Cardiac muscle cell (in vitro differentiated cells and primary cell): ENCODE data around the gene TGIF2. TPM values are rescaled to one million over a fixed set of nuclear protein-coding genes. Genes with fewer than 3 reads are reported as not detected.

Source experiments
- DNase-seq, 2 donors: peaks; one replicate each; pipeline versions ENCODE4 v3.0.0 to v3.0.0-alpha.2; 2010 to 2017; ENCODE audit warnings: low read depth in 1 of 2, low spot score in 1 of 2
- H3K27ac ChIP-seq: fragments of 200-600 bp; sonication (generic); 2 replicates; pipeline ENCODE4 v1.5.1; 2016
- H3K27me3 ChIP-seq: fragments of 200-600 bp; sonication (generic); 2 replicates; pipeline ENCODE4 v1.6.0; 2016; ENCODE audit warnings: control low read depth
- H3K36me3 ChIP-seq: fragments of 200-600 bp; sonication (generic); 2 replicates; pipeline ENCODE4 v1.5.1; 2016; ENCODE audit warnings: control low read depth
- H3K4me1 ChIP-seq: fragments of 200-600 bp; sonication (generic); 2 replicates; pipeline ENCODE4 v1.8.1; 2017; ENCODE audit warnings: low read depth, mild to moderate bottlenecking, mixed run types
- H3K4me3 ChIP-seq: fragments of 200-600 bp; sonication (generic); 2 replicates; pipeline ENCODE4 v1.5.1; 2016; ENCODE audit warnings: mild to moderate bottlenecking
- H3K9me3 ChIP-seq: fragments of 200-600 bp; sonication (generic); 2 replicates; pipeline ENCODE4 v1.5.1; 2017; ENCODE audit warnings: low read depth, mild to moderate bottlenecking, control low read depth
- polyA plus RNA-seq: library from polyadenylated mRNA; unstranded; fragments of >200 nt; fragmentation: Nextera tagmentation; extraction: Ambion mirVana; gene quantifications from 2 replicates; pipeline ENCODE4 v1.2.1, GENCODE V29; 2016
- total RNA-seq: library from RNA; depleted of rRNA; stranded (reverse); fragments of >200 nt; gene quantifications from 2 replicates; pipeline ENCODE4 v1.2.3, GENCODE V29; 2016
- TF ChIP-seq, protein P1 (sequence below): IDR thresholded peaks from 2 replicates; pipeline ENCODE4 v1.5.1; 2012; ENCODE audit warnings: low read depth, mild to moderate bottlenecking, low read length

TGIF2 gene
- total and polyA plus RNA-seq, 2 experiments from 2014 or later: 59.4 to 69.5 TPM

DNA sequence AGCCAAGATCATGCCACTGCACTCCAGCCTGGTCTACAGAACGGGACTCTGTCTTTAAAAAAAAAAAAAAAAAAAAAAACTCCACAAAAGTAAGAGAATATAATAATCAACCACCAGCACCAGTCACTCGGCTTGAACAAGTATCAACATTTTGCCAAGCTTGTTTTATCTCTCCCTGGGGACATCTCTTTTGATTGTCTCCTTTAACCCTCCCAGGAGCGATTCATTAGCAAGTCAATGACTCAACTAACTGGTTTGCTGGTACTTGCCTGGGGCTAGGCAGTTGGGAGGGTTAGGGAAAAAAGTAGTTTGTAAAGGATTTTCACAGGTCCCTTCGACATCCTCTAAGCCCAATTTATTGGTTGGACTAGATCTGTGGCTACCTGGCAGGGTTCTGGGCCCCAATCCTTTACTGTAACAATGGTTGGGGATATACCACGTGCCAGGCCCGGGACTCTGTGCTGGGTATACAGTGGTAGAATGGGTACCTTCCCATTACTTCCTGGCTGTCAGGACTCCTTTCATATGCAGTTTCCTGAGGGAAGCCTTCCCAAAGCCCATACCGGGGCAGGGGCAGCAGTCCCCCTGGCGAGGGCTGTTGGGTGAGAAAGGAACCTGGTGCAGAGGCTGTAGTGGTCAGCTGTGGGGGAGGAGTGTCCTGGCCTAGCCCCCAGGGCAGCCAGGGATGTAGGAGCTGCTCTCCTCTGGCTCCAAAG lies 12.2 kb downstream of the TGIF2 start:
- H3K36me3 ChIP-seq: peaks cover 29% of the 10 kb centered on the region

DNA sequence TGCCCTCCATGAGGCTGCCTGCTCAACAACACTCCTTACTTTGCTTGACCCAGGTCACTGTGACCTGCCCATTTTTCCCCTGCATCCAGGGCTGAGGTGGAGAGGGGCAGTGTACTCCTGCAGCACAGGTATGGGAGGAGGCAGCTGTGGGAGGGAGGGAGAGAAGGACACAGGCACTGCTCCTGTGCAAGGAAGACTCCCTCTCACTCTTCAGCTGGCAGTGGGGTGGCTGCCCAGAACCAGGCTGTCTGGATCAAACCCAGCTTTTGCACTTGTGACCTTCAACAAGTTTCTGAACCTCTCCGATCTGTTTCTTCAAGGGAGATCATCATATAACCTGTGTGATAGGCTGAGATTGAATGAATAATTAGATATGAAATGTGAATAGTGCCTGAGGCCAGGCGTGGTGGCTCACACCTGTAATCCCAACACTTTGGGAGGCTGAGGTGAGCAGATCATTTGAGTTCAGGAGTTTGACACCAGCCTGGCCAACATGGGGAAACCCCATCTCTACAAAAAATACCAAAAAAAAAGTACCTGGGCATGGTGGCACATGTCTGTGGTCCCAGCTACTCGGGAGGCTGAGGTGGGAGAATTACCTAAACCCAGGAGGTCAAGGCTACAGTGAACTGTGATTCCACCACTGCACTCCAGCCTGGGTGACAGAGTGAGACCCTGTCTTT lies 14.1 kb downstream of the TGIF2 start:
- TF ChIP-seq, protein P1, sequence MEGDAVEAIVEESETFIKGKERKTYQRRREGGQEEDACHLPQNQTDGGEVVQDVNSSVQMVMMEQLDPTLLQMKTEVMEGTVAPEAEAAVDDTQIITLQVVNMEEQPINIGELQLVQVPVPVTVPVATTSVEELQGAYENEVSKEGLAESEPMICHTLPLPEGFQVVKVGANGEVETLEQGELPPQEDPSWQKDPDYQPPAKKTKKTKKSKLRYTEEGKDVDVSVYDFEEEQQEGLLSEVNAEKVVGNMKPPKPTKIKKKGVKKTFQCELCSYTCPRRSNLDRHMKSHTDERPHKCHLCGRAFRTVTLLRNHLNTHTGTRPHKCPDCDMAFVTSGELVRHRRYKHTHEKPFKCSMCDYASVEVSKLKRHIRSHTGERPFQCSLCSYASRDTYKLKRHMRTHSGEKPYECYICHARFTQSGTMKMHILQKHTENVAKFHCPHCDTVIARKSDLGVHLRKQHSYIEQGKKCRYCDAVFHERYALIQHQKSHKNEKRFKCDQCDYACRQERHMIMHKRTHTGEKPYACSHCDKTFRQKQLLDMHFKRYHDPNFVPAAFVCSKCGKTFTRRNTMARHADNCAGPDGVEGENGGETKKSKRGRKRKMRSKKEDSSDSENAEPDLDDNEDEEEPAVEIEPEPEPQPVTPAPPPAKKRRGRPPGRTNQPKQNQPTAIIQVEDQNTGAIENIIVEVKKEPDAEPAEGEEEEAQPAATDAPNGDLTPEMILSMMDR: no peak
- Histone ChIP-seq H3K27me3 (no peaks in the 10 kb centered on the region), H3K4me3 (no peak overlapping the region), H3K4me1 (no peaks in the 10 kb centered on the region), H3K36me3 (peaks cover 21% of the 10 kb centered on the region), H3K9me3 (no peaks in the 10 kb centered on the region), H3K27ac (peak overlapping the region; percentile 23)
- DNase-seq: no peak

More for the DNA sequence above, 12.2 kb downstream of the TGIF2 start:
- no peak for DNase-seq
- H3K27ac ChIP-seq: no peak overlapping the region
- H3K9me3 ChIP-seq: no peaks in the 10 kb centered on the region
- no peaks in the 10 kb centered on the region for H3K27me3 ChIP-seq
- H3K4me3 ChIP-seq: no peak overlapping the region
- H3K4me1 ChIP-seq: no peaks in the 10 kb centered on the region
- TF ChIP-seq, protein P1: no peak

DNA sequence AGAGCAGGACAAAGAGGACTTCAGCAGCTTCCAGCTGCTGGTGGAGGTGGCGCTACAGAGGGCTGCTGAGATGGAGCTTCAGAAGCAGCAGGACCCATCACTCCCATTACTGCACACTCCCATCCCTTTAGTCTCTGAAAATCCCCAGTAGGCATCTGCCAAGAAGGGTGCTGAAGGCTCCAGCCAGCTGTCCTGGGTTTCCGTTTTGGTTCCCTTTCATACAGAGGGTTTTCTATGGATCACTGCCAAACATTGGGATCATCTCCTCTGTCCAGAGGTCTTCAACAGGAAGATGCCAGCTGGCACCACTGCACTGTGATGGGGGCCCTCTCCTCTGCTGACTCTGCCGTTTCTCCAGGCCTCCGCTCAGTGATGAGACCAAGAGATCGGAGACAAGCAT lies 17.9 kb downstream of the TGIF2 start:
- DNase-seq: no peak
- Histone ChIP-seq H3K4me1 (no peaks in the 10 kb centered on the region), H3K27me3 (no peaks in the 10 kb centered on the region), H3K27ac (no peak overlapping the region), H3K36me3 (peaks cover 11% of the 10 kb centered on the region), H3K4me3 (no peak overlapping the region), H3K9me3 (no peaks in the 10 kb centered on the region)
- TF ChIP-seq, protein P1: no peak

DNA sequence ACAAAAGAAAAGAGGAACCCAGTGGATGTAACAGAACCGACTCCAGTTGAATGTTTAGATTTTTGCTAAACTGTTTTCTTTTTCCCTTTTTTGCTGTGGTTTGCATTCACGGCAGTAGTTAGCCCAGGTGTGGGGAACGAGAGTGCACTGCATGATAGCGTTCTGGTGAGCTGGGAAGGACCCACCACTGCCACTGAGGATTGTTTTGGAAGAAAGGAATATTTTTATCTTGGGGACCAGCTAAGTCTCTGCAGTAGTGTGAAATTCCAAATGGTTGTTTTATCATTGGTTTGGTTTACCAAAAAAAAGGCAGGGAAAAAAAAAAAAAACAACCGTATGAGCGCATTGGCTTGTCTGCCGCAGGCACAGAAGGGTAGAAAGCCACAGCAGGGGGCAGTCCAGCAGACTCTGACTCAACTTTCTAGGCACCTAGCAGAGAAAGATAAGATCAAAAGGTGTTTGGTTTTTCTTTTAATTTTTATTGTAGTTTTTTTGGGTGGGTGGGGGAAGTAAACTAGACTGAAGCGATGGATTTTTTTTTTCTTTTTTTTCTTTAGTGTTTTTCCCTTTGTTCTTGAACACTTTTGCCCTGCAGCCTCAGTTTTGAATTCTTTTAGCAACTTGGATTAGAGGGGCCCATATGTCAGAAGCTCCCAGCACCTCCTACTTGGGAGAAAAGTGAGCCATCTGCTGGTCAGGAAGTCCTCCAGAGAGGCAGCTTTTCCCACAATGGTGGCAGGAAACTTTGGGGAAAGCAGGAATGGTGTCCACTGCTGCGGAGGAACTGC lies 18.7 kb downstream of the TGIF2 start:
- peak; percentile 44 to 53 for DNase-seq
- Histone ChIP-seq H3K9me3 (no peaks in the 10 kb centered on the region), H3K27ac (peak overlapping the region; percentile 26), H3K27me3 (no peaks in the 10 kb centered on the region), H3K36me3 (peaks cover 11% of the 10 kb centered on the region), H3K4me3 (no peak overlapping the region), H3K4me1 (no peaks in the 10 kb centered on the region)
- TF ChIP-seq, protein P1: peak; percentile 47

DNA sequence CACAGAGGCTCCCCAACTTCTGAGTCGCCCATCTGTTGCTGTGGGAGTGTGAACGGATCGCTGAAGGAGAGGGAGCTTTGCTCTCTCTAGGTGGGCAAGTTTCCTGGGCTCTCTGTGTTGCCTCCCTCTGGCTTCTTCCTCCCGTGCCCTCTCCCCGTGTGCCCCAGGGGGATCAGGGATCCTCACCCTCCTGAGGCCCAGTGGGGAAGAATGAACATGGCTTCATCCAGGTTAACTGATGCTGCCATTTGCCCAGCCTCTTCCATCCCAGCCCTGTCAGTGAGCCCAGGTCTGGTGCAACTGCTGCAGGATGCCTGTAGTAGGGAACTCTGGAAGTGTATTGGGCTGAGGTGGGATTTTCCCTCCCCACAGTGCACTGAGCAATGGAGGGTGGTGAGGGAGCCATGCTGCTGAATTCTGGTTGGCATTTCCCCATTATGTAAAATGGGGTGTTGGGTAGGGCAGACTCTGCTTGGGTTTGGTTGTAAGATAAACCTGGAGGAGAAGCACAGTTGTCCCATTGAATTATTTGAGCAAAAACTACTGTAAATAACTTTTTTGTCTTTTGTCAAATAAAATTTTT lies 20.0 kb downstream of the TGIF2 start:
- no peaks in the 10 kb centered on the region for H3K27me3 ChIP-seq

More for the DNA sequence above, 20.0 kb downstream of the TGIF2 start:
- no peak overlapping the region for H3K4me3 ChIP-seq
- H3K36me3 ChIP-seq: peaks cover 9% of the 10 kb centered on the region
- no peak overlapping the region for H3K27ac ChIP-seq
- DNase-seq: no peak
- no peaks in the 10 kb centered on the region for H3K9me3 ChIP-seq
- TF ChIP-seq, protein P1: no peak
- peaks cover 9% of the 10 kb centered on the region for H3K4me1 ChIP-seq
